WTC11 (cell line): ENCODE data around the gene NPR3. TPM values are rescaled to one million over a fixed set of nuclear protein-coding genes. Genes with fewer than 3 reads are reported as not detected.

Experiments used
- ATAC-seq: fragments of 200-7000 bp; cut with Tn5 transposase; 2 replicates; pipeline ENCODE4 v1.10.0; 2021; ENCODE audit warnings: mild to moderate bottlenecking, moderate library complexity
- CTCF ChIA-PET: fragments of 300-600 bp; sonication (Branson Sonifier 250); formaldehyde crosslinking; loops from one replicate; lab custom pipeline; 2021; ENCODE audit warnings: antibody characterized with exemption; lab: Charles Lee
- POLR2A ChIA-PET: fragments of 350-600 bp; sonication (Branson Sonifier 250); formaldehyde crosslinking; loops from one replicate; lab custom pipeline; 2021; ENCODE audit warnings: antibody characterized with exemption; lab: Charles Lee
- DNase-seq: peaks from one replicate; pipeline ENCODE4 v3.0.0; 2021; ENCODE audit warnings: low spot score
- H3K27ac Mint-ChIP-seq: 2 replicates; pipeline ENCODE4 v1.8.0; 2021; ENCODE audit warnings: mixed read lengths
- H3K27me3 Mint-ChIP-seq: 2 replicates; pipeline ENCODE4 v1.8.0; 2021; ENCODE audit warnings: low read depth, mild to moderate bottlenecking, moderate library complexity, mixed read lengths
- H3K36me3 Mint-ChIP-seq: 2 replicates; pipeline ENCODE4 v1.8.0; 2021; ENCODE audit warnings: mixed read lengths
- H3K4me1 Mint-ChIP-seq: 2 replicates; pipeline ENCODE4 v1.8.0; 2022; ENCODE audit warnings: mixed read lengths
- H3K4me3 Mint-ChIP-seq: 2 replicates; pipeline ENCODE4 v1.8.0; 2021; ENCODE audit warnings: mild to moderate bottlenecking, moderate library complexity, mixed read lengths
- H3K9me3 Mint-ChIP-seq: 2 replicates; pipeline ENCODE4 v1.8.0; 2021; ENCODE audit warnings: mixed read lengths
- CREB1 ChIP-seq: sonication (generic); formaldehyde crosslinking; IDR thresholded peaks from 2 replicates; pipeline ENCODE4 v1.8.0; 2023; ENCODE audit warnings: mild to moderate bottlenecking, missing genetic modification reagents
- GTF2I ChIP-seq: fragments of 250-450 bp; sonication (Bioruptor Pico); conservative IDR thresholded peaks from 2 replicates; pipeline ENCODE4 v1.4.0; 2021; ENCODE audit warnings: mild to moderate bottlenecking
- IRF2 ChIP-seq: sonication (generic); formaldehyde crosslinking; IDR thresholded peaks from 2 replicates; pipeline ENCODE4 v1.8.0; 2022; ENCODE audit warnings: low read depth, missing genetic modification reagents, borderline replicate concordance
- JAZF1 ChIP-seq: fragments of 250-450 bp; sonication (Bioruptor Pico); IDR thresholded peaks from 2 replicates; pipeline ENCODE4 v1.9.0; 2021; ENCODE audit warnings: moderate library complexity, mild to moderate bottlenecking, inconsistent platforms
- NFE2L1 ChIP-seq: sonication (generic); formaldehyde crosslinking; IDR thresholded peaks from 2 replicates; pipeline ENCODE4 v1.8.1; 2023; ENCODE audit warnings: missing genetic modification reagents
- NR2C2 ChIP-seq: sonication (generic); formaldehyde crosslinking; IDR thresholded peaks from 2 replicates; pipeline ENCODE4 v1.8.0; 2022; ENCODE audit warnings: mild to moderate bottlenecking, missing genetic modification reagents
- NR3C1 ChIP-seq: sonication (generic); formaldehyde crosslinking; conservative IDR thresholded peaks from 2 replicates; pipeline ENCODE4 v1.8.1; 2023; ENCODE audit warnings: low read depth, mild to moderate bottlenecking, missing genetic modification reagents
- TCF7 ChIP-seq: sonication (generic); formaldehyde crosslinking; IDR thresholded peaks from 2 replicates; pipeline ENCODE4 v1.8.0; 2022; ENCODE audit warnings: mild to moderate bottlenecking, low read depth, missing genetic modification reagents, moderate library complexity
- ZBTB21 ChIP-seq: sonication (generic); formaldehyde crosslinking; IDR thresholded peaks from 2 replicates; pipeline ENCODE4 v1.8.1; 2023; ENCODE audit warnings: mild to moderate bottlenecking, missing genetic modification reagents, borderline replicate concordance
- ZNF121 ChIP-seq: sonication (generic); formaldehyde crosslinking; IDR thresholded peaks from 2 replicates; pipeline ENCODE4 v1.8.0; 2023; ENCODE audit warnings: missing genetic modification reagents
- ZNF317 ChIP-seq: sonication (generic); formaldehyde crosslinking; IDR thresholded peaks from 2 replicates; pipeline ENCODE4 v1.8.1; 2023; ENCODE audit warnings: low read depth, mild to moderate bottlenecking, moderate library complexity, missing genetic modification reagents, borderline replicate concordance
- ZNF416 ChIP-seq: fragments of 250-450 bp; sonication (Bioruptor Pico); IDR thresholded peaks from 2 replicates; pipeline ENCODE4 v1.9.0; 2021; ENCODE audit warnings: mild to moderate bottlenecking, inconsistent platforms
- total RNA-seq: library from RNA; stranded (reverse); gene quantifications from 3 replicates; pipeline ENCODE4 v1.2.3, GENCODE V29; 2021
- TF ChIP-seq, protein P1 (sequence below): sonication (generic); formaldehyde crosslinking; conservative IDR thresholded peaks from 2 replicates; pipeline ENCODE4 v1.8.1; 2023; ENCODE audit warnings: mild to moderate bottlenecking, low read depth, missing genetic modification reagents, moderate library complexity
- TF ChIP-seq, protein P2 (sequence below): sonication (generic); formaldehyde crosslinking; IDR thresholded peaks from 2 replicates; pipeline ENCODE4 v1.8.1; 2023; ENCODE audit warnings: mild to moderate bottlenecking, missing genetic modification reagents
- TF ChIP-seq, protein P3 (sequence below): sonication (generic); formaldehyde crosslinking; IDR thresholded peaks from 2 replicates; pipeline ENCODE4 v1.8.1; 2023; ENCODE audit warnings: mild to moderate bottlenecking, missing genetic modification reagents, moderate library complexity
- TF ChIP-seq, protein P4 (sequence below): sonication (generic); formaldehyde crosslinking; IDR thresholded peaks from 2 replicates; pipeline ENCODE4 v1.8.1; 2022; ENCODE audit warnings: mild to moderate bottlenecking, missing genetic modification reagents, moderate library complexity, borderline replicate concordance
- TF ChIP-seq, protein P5 (sequence below): sonication (generic); formaldehyde crosslinking; IDR thresholded peaks from 2 replicates; pipeline ENCODE4 v1.8.1; 2023; ENCODE audit warnings: mild to moderate bottlenecking, missing genetic modification reagents
- TF ChIP-seq, protein P6 (sequence below): sonication (generic); formaldehyde crosslinking; IDR thresholded peaks from 2 replicates; pipeline ENCODE4 v1.8.0; 2022; ENCODE audit warnings: mild to moderate bottlenecking, missing genetic modification reagents

The NPR3 gene
- total RNA-seq, 1 experiment from 2014 or later: 0.09 TPM

DNA sequence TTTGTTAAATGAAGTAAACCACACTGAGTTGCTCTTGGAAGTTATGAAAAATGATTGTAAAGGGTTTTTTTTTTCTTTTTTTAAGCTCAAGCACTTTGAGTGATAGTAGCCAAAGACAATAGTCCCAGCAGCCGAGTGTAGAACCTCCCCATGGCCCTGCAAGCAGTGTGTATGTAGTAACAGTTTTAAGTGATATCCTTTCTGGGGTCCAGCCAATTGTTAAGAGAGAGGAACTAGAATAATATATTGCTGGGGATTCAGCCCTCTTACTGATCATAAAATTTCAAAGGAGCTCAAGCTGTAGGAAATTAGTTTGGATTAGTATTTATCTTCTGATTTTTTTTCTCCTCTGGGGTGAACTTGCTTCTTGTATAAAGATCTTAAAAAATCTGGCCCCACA, 43.2 kb downstream of the NPR3 start:
- Mint-ChIP-seq H3K27me3 (peaks cover 3% of the 10 kb centered on the region; the same call in 1 of the 2 replicates), H3K36me3 (0 out of 2 replicates have a peak, but pooled peaks cover 3% of the 10 kb centered on the region), H3K27ac (no peak overlapping the region), H3K4me1 (no peaks in the 10 kb centered on the region), H3K4me3 (no peak overlapping the region), H3K9me3 (peaks cover 11% of the 10 kb centered on the region)
- POLR2A ChIA-PET: no interaction called here
- TF ChIP-seq ZNF317 (CRISPR knock-in tag): no peak
- no peak for TF ChIP-seq ZBTB21 (CRISPR knock-in tag)
- TF ChIP-seq ZNF121 (CRISPR knock-in tag): no peak
- TF ChIP-seq, protein P1, sequence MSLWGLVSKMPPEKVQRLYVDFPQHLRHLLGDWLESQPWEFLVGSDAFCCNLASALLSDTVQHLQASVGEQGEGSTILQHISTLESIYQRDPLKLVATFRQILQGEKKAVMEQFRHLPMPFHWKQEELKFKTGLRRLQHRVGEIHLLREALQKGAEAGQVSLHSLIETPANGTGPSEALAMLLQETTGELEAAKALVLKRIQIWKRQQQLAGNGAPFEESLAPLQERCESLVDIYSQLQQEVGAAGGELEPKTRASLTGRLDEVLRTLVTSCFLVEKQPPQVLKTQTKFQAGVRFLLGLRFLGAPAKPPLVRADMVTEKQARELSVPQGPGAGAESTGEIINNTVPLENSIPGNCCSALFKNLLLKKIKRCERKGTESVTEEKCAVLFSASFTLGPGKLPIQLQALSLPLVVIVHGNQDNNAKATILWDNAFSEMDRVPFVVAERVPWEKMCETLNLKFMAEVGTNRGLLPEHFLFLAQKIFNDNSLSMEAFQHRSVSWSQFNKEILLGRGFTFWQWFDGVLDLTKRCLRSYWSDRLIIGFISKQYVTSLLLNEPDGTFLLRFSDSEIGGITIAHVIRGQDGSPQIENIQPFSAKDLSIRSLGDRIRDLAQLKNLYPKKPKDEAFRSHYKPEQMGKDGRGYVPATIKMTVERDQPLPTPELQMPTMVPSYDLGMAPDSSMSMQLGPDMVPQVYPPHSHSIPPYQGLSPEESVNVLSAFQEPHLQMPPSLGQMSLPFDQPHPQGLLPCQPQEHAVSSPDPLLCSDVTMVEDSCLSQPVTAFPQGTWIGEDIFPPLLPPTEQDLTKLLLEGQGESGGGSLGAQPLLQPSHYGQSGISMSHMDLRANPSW (CRISPR knock-in tag): no peak
- no peak for TF ChIP-seq IRF2 (CRISPR knock-in tag)
- TF ChIP-seq, protein P2, sequence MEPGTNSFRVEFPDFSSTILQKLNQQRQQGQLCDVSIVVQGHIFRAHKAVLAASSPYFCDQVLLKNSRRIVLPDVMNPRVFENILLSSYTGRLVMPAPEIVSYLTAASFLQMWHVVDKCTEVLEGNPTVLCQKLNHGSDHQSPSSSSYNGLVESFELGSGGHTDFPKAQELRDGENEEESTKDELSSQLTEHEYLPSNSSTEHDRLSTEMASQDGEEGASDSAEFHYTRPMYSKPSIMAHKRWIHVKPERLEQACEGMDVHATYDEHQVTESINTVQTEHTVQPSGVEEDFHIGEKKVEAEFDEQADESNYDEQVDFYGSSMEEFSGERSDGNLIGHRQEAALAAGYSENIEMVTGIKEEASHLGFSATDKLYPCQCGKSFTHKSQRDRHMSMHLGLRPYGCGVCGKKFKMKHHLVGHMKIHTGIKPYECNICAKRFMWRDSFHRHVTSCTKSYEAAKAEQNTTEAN: no peak
- TF ChIP-seq, protein P3, sequence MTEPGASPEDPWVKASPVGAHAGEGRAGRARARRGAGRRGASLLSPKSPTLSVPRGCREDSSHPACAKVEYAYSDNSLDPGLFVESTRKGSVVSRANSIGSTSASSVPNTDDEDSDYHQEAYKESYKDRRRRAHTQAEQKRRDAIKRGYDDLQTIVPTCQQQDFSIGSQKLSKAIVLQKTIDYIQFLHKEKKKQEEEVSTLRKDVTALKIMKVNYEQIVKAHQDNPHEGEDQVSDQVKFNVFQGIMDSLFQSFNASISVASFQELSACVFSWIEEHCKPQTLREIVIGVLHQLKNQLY (CRISPR knock-in tag): no peak
- no peak for TF ChIP-seq TCF7 (CRISPR knock-in tag)
- no peak for TF ChIP-seq CREB1 (CRISPR knock-in tag)
- no peak for TF ChIP-seq JAZF1 (CRISPR knock-in tag)
- no peak for TF ChIP-seq GTF2I
- TF ChIP-seq NFE2L1 (CRISPR knock-in tag): no peak
- TF ChIP-seq NR2C2 (CRISPR knock-in tag): no peak
- TF ChIP-seq, protein P4, sequence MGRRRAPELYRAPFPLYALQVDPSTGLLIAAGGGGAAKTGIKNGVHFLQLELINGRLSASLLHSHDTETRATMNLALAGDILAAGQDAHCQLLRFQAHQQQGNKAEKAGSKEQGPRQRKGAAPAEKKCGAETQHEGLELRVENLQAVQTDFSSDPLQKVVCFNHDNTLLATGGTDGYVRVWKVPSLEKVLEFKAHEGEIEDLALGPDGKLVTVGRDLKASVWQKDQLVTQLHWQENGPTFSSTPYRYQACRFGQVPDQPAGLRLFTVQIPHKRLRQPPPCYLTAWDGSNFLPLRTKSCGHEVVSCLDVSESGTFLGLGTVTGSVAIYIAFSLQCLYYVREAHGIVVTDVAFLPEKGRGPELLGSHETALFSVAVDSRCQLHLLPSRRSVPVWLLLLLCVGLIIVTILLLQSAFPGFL (CRISPR knock-in tag): no peak
- no peak for TF ChIP-seq ZNF416 (CRISPR knock-in tag)
- TF ChIP-seq, protein P5, sequence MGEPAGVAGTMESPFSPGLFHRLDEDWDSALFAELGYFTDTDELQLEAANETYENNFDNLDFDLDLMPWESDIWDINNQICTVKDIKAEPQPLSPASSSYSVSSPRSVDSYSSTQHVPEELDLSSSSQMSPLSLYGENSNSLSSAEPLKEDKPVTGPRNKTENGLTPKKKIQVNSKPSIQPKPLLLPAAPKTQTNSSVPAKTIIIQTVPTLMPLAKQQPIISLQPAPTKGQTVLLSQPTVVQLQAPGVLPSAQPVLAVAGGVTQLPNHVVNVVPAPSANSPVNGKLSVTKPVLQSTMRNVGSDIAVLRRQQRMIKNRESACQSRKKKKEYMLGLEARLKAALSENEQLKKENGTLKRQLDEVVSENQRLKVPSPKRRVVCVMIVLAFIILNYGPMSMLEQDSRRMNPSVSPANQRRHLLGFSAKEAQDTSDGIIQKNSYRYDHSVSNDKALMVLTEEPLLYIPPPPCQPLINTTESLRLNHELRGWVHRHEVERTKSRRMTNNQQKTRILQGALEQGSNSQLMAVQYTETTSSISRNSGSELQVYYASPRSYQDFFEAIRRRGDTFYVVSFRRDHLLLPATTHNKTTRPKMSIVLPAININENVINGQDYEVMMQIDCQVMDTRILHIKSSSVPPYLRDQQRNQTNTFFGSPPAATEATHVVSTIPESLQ (CRISPR knock-in tag): no peak
- TF ChIP-seq, protein P6, sequence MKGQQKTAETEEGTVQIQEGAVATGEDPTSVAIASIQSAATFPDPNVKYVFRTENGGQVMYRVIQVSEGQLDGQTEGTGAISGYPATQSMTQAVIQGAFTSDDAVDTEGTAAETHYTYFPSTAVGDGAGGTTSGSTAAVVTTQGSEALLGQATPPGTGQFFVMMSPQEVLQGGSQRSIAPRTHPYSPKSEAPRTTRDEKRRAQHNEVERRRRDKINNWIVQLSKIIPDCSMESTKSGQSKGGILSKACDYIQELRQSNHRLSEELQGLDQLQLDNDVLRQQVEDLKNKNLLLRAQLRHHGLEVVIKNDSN (CRISPR knock-in tag): no peak
- TF ChIP-seq NR3C1 (CRISPR knock-in tag): no peak
- CTCF ChIA-PET: no interaction called here
- no peak for ATAC-seq
- no peak for DNase-seq
